Hematopoietic multipotent progenitor cell (in vitro differentiated cells): ENCODE measurements around the gene MYEF2. TPM values are rescaled to one million over a fixed set of nuclear protein-coding genes. Genes with fewer than 3 reads are reported as not detected.

Experiments used
- DNase-seq, 3 donors: peaks; one replicate each; pipeline ENCODE4 v3.0.0-alpha.2; 2011 to 2015; ENCODE audit warnings: low read depth in 2 of 3, low spot score in 2 of 3
- total RNA-seq: library from RNA; depleted of rRNA; stranded (reverse); fragments of >200 nt; gene quantifications from one replicate; pipeline ENCODE4 v1.2.3, GENCODE V29; 2012

Gene MYEF2
- total RNA-seq, 1 donor, result 7.5 TPM

GRCh38 chr15:48149858-48150257 lies 28.2 kb downstream of the MYEF2 start:
- DNase-seq, result no peak

DNA sequence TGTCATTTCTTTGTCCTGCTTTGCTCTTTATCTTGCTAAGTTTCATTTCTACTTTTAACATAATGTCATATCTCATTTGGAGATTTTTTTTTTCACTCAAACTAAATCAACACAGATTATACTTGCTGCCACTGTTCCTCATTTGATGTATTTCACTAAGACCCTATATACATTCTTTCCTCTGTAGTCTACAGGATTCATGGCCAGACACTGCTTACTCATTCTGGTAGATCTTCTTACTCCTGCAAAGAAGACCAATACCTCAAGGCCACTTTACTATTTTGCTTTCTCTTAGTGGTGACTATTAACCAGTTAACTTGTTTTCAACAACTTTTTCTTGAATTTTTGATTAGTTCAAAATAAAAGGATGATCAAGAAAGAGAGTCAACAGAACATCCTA lies 30.7 kb downstream of the MYEF2 start:
- no peak for DNase-seq

- DNase-seq, result no peak
Measured at GRCh38 chr15:48145923-48146322, 32.2 kb downstream of the MYEF2 start.

DNA sequence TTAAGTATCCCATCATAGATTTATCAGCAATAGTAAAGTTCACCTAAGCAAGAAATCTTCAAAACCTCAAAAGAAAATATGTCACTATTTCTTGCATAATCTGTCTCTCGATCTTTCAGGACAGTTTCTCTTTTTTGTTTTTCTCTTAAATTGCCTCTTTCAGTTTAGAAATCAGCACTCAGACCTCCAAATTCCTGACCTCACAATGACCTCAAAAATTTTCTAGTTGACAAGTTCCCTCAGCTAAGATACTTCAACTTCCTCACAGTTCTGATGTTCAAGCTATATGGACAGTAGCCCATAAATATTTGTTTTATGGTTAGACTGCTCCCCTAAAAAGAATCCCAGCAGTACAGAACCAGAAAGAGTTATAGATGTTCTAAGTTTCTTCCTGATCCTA lies 33.2 kb downstream of the MYEF2 start:
- DNase-seq, result no peak

DNA sequence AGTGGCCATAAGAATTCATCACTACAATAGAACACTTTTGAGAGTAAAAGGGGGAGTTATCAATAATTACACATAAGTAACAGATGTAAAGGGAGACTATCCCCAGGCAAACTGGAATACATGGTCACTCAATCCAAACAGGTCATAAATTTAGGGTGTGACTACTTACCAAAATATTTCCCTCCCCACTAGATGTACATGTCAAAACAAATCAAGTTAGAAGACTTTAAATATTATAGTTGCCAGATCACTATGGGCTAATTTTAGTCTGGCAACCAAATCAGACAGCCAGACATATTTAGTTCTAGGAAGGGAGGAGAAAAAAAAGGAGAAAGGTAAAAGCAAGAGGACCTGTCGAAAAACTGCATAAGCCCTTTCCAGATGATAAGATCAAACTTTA lies 34.2 kb downstream of the MYEF2 start:
- no peak for DNase-seq

DNA sequence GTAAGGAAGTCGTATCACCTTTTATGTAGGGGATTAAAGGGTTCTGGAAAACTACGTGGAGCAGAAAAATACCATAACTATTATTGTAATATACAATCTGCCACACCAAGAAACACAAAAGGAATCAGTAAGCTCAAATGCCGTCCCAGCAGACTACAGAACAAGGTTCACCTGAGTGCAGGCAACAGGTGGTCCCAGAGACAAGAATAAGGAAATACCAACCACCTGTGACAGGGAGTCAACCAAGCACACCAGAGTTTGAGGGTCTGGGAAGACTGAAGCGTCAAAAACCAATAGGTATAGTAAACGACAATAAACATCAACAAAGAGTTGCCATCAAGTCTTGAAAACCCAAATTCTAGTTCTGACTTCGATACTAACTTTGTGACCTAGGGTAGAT lies 45.2 kb downstream of the MYEF2 start:
- DNase-seq, result no peak

- DNase-seq, result no peak
Measured at GRCh38 chr15:48131324-48131723, 46.8 kb downstream of the MYEF2 start.

GRCh38 chr15:48126667-48127355 lies 51.3 kb downstream of the MYEF2 start:
- no peak for DNase-seq

GRCh38 chr15:48121849-48122248 lies 56.2 kb downstream of the MYEF2 start:
- no peak for DNase-seq

GRCh38 chr15:48120745-48121144 lies 57.4 kb downstream of the MYEF2 start, which contains the start of gene SLC24A5:
Gene SLC24A5, plus strand, starts transcription at chr15:48120990. Its CDS starts 55 bp downstream, at chr15:48121045.
- DNase-seq, result no peak

DNA sequence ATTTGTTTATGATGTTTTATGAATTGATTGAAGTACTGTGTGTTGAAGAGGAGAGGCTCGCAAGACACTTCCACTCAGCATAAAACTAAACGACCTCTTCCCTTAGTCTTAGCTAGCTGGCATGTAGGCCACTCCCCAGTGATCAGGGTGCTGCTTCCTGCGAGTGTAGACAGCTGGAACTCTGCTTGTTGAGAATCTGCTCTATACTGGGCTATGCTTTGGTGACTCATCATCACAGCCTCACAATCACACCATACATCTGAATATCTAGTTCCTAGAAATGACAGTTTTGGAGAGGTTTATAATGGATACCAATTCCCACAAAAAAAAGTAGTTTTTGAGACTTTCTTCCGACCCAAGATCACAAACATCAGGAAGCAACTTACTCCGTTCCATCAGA lies 58.8 kb downstream of the MYEF2 start:
- DNase-seq, result no peak

- peak in 1 of 3 donors; percentile 22 for DNase-seq
Measured at GRCh38 chr15:48112242-48112641, 65.9 kb downstream of the MYEF2 start.

DNA sequence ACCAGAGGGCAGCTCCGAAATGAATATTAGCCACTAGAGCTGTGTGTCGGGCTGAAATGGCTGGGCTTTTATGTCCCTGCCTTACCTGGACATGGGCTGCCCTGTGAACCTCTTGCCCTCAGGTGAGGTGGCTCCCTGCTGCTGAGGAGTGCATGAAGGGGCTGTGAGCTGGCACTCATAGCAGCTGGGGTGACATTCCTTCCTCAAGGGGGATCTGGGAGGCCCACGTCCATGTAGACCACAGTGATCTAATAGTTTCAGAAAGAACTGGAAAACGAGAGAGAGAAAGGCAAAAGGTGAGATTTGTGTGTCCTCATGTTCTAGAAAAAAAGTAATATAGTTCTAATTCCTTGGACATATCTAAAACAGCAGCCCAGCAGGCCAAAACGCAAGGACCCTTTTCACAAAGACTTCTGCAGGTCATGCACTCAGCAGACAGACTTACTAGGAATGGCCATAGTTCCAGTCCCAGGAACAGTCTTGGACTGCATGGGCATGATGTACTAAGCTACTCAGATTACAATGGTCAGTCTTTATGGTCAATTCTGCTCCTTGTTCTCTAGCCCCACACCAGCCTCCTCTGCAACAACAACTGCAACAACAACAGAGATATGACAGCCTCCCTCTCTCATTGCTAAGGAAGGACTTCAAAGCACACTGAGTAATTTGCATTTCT lies 68.1 kb downstream of the MYEF2 start:
- DNase-seq, result no peak

- no peak for DNase-seq
Measured at GRCh38 chr15:48109212-48109611, 68.9 kb downstream of the MYEF2 start.

- DNase-seq, result no peak
Measured at GRCh38 chr15:48105936-48106335, 72.2 kb downstream of the MYEF2 start.

DNA sequence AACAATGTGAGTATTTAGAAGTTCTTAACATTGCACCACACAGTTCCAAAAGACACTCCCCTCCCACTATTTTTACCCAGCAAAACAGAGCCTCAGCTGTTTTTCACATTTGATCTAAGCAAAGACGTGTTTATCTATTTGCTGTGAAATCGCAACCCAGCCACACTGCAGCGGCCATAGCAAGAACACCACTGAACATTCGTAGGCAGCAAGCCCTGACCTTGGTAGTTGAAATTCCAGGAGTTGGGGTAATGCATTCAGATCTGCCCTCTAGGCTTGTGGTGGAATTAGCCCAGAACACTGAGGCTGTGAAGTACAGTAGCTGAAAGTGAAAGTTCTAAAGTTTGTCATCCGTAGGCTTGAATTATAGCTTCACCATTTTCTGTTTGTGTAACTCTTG lies 74.4 kb downstream of the MYEF2 start:
- DNase-seq, result no peak

GRCh38 chr15:48102167-48102566 lies 75.9 kb downstream of the MYEF2 start:
- DNase-seq, result no peak

DNA sequence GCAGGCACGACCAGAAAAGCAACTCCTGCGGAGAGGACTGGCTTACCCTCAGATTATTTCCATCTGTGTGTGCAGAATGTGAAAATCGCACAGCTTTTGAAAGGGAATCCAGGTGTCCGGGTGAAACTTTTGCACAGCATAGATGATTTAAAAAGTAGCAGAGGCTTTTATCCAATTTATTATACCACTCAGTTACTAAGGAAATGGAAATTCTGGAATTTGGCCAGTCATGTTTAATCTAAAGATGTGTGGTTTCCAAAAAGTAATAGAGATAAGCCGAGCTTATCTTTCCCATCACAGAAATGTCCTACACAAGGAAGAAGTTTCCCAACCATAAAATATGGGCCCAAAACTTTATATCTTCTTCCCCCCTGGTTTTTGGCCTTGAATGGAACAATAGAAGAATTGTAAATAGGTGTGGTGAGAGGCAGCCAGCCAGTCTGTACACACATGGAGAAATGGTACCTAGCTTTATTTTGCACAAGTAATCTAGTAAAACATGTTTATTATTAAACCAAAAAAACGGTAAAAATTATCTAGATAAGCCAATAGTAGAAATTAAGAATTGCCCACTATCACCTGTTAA lies 76.6 kb downstream of the MYEF2 start:
- no peak for DNase-seq

- DNase-seq, result no peak
Measured at GRCh38 chr15:48097264-48097663, 80.8 kb downstream of the MYEF2 start.

- DNase-seq, result no peak
Measured at GRCh38 chr15:48096813-48097212, 81.3 kb downstream of the MYEF2 start.

GRCh38 chr15:48096355-48096786 lies 81.7 kb downstream of the MYEF2 start:
- DNase-seq, result no peak

- DNase-seq, result no peak
Measured at GRCh38 chr15:48091522-48091921, 86.6 kb downstream of the MYEF2 start.
